ENCODE data around the gene GNAS-AS1.

Gene GNAS-AS1

GRCh38 chr20:58840816-58841538 is 9.7 kb downstream of the GNAS-AS1 start:
- Histone ChIP-seq H2BK5ac (ENCODE audit: low read length) (no peak overlapping the region), H3K79me1 (ENCODE audit: low read length) (no peaks in the 10 kb centered on the region), H4K8ac (ENCODE audit: low read depth, low read length) (no peak overlapping the region), H3K4me1 (ENCODE audit: control insufficient read depth, low read depth, low read length) (peaks cover 6% of the 10 kb centered on the region), H3K27ac (ENCODE audit: low read depth, low read length) (no peak overlapping the region), H3K27me3 (ENCODE audit: insufficient read depth, low read length, poor library complexity) (peaks cover 7% of the 10 kb centered on the region), H3K4me3 (ENCODE audit: low read length) (no peak overlapping the region), H3K9ac (ENCODE audit: low read length) (no peak overlapping the region), H3K23ac (ENCODE audit: low read length) (peak overlapping the region; percentile 3), H3K36me3 (ENCODE audit: control insufficient read depth, insufficient read depth, low read length) (peaks cover 3% of the 10 kb centered on the region), H4K5ac (ENCODE audit: low read length) (no peak overlapping the region), H3K56ac (ENCODE audit: low read length) (no peak overlapping the region), H2BK120ac (ENCODE audit: low read depth, low read length) (no peak overlapping the region), H2BK15ac (replicated peaks; ENCODE audit: low read depth) (no peak overlapping the region), H3K4ac (ENCODE audit: low read depth, low read length) (no peak overlapping the region), H2AK5ac (ENCODE audit: low read length) (no peak overlapping the region), H3K18ac (ENCODE audit: low read length) (no peak overlapping the region), H3K79me2 (ENCODE audit: control insufficient read depth, insufficient read depth, low read length) (peaks cover 67% of the 10 kb centered on the region), H3K4me2 (ENCODE audit: low read length) (peak overlapping the region; percentile 47)
- WGBS (ENCODE audit: extremely low coverage, insufficient coverage, low lambda C conversion rate): no CpG with 5 or more reads among the region's 51 CpGs
- no peak for DNase-seq

GRCh38 chr20:58839991-58840747 is 10.5 kb downstream of the GNAS-AS1 start:
- no peak overlapping the region for H2BK5ac ChIP-seq (ENCODE audit: low read length)
- H3K36me3 ChIP-seq (ENCODE audit: control insufficient read depth, insufficient read depth, low read length): peaks cover 3% of the 10 kb centered on the region
- H4K8ac ChIP-seq (ENCODE audit: low read depth, low read length): no peak overlapping the region
- no CpG with 5 or more reads among the region's 67 CpGs for WGBS (ENCODE audit: extremely low coverage, insufficient coverage, low lambda C conversion rate)
- H3K4ac ChIP-seq (ENCODE audit: low read depth, low read length): no peak overlapping the region
- DNase-seq: peak; percentile 36
- peaks cover 7% of the 10 kb centered on the region for H3K27me3 ChIP-seq (ENCODE audit: insufficient read depth, low read length, poor library complexity)
- no peak overlapping the region for H3K18ac ChIP-seq (ENCODE audit: low read length)
- no peak overlapping the region for H2AK5ac ChIP-seq (ENCODE audit: low read length)
- no peak overlapping the region for H3K27ac ChIP-seq (ENCODE audit: low read depth, low read length)
- H3K79me1 ChIP-seq (ENCODE audit: low read length): no peaks in the 10 kb centered on the region
- H3K4me3 ChIP-seq (ENCODE audit: low read length): peak overlapping the region; percentile 11
- no peak overlapping the region for H4K5ac ChIP-seq (ENCODE audit: low read length)
- H2BK15ac ChIP-seq (replicated peaks; ENCODE audit: low read depth): no peak overlapping the region
- H3K23ac ChIP-seq (ENCODE audit: low read length): peak overlapping the region; percentile 37
- H3K4me1 ChIP-seq (ENCODE audit: control insufficient read depth, low read depth, low read length): peaks cover 6% of the 10 kb centered on the region
- H3K4me2 ChIP-seq (ENCODE audit: low read length): peak overlapping the region; percentile 62
- H2BK120ac ChIP-seq (ENCODE audit: low read depth, low read length): no peak overlapping the region
- H3K79me2 ChIP-seq (ENCODE audit: control insufficient read depth, insufficient read depth, low read length): peaks cover 67% of the 10 kb centered on the region
- peak overlapping the region; percentile 66 for H3K56ac ChIP-seq (ENCODE audit: low read length)
- H3K9ac ChIP-seq (ENCODE audit: low read length): peak overlapping the region; percentile 22

- peaks cover 67% of the 10 kb centered on the region for H3K79me2 ChIP-seq (ENCODE audit: control insufficient read depth, insufficient read depth, low read length)
- WGBS (ENCODE audit: extremely low coverage, insufficient coverage, low lambda C conversion rate): no CpG with 5 or more reads among the region's 27 CpGs
- no peak overlapping the region for H4K5ac ChIP-seq (ENCODE audit: low read length)
- peak; percentile 69 for DNase-seq
- H2BK5ac ChIP-seq (ENCODE audit: low read length): no peak overlapping the region
- H3K4ac ChIP-seq (ENCODE audit: low read depth, low read length): no peak overlapping the region
- no peak overlapping the region for H3K23ac ChIP-seq (ENCODE audit: low read length)
- no peak overlapping the region for H2AK5ac ChIP-seq (ENCODE audit: low read length)
- H2BK15ac ChIP-seq (replicated peaks; ENCODE audit: low read depth): no peak overlapping the region
- no peak overlapping the region for H2BK120ac ChIP-seq (ENCODE audit: low read depth, low read length)
- peak overlapping the region; percentile 6 for H3K9ac ChIP-seq (ENCODE audit: low read length)
- H3K56ac ChIP-seq (ENCODE audit: low read length): no peak overlapping the region
- H3K4me3 ChIP-seq (ENCODE audit: low read length): no peak overlapping the region
- no peaks in the 10 kb centered on the region for H3K79me1 ChIP-seq (ENCODE audit: low read length)
- peak overlapping the region; percentile 62 for H3K4me2 ChIP-seq (ENCODE audit: low read length)
- no peak overlapping the region for H3K18ac ChIP-seq (ENCODE audit: low read length)
- H3K36me3 ChIP-seq (ENCODE audit: control insufficient read depth, insufficient read depth, low read length): peaks cover 2% of the 10 kb centered on the region
- no peak overlapping the region for H3K27ac ChIP-seq (ENCODE audit: low read depth, low read length)
- peaks cover 4% of the 10 kb centered on the region for H3K4me1 ChIP-seq (ENCODE audit: control insufficient read depth, low read depth, low read length)
- no peak overlapping the region for H4K8ac ChIP-seq (ENCODE audit: low read depth, low read length)
- peaks cover 7% of the 10 kb centered on the region for H3K27me3 ChIP-seq (ENCODE audit: insufficient read depth, low read length, poor library complexity)
These were observed 11.2 kb downstream of the GNAS-AS1 start for GRCh38 chr20:58839474-58839874.

GRCh38 chr20:58838174-58838573 is 12.5 kb downstream of the GNAS-AS1 start:
- no peak overlapping the region for H3K18ac ChIP-seq (ENCODE audit: low read length)
- WGBS (ENCODE audit: extremely low coverage, insufficient coverage, low lambda C conversion rate): no CpG with 5 or more reads among the region's 4 CpGs
- no peak for DNase-seq
- no peak overlapping the region for H2AK5ac ChIP-seq (ENCODE audit: low read length)
- no peak overlapping the region for H2BK5ac ChIP-seq (ENCODE audit: low read length)
- H4K5ac ChIP-seq (ENCODE audit: low read length): no peak overlapping the region
- H4K8ac ChIP-seq (ENCODE audit: low read depth, low read length): no peak overlapping the region
- peaks cover 2% of the 10 kb centered on the region for H3K36me3 ChIP-seq (ENCODE audit: control insufficient read depth, insufficient read depth, low read length)
- peaks cover 67% of the 10 kb centered on the region for H3K79me2 ChIP-seq (ENCODE audit: control insufficient read depth, insufficient read depth, low read length)
- H3K27ac ChIP-seq (ENCODE audit: low read depth, low read length): no peak overlapping the region
- no peak overlapping the region for H3K4me3 ChIP-seq (ENCODE audit: low read length)
- no peak overlapping the region for H3K9ac ChIP-seq (ENCODE audit: low read length)
- peaks cover 7% of the 10 kb centered on the region for H3K27me3 ChIP-seq (ENCODE audit: insufficient read depth, low read length, poor library complexity)
- H3K56ac ChIP-seq (ENCODE audit: low read length): no peak overlapping the region
- no peak overlapping the region for H2BK15ac ChIP-seq (replicated peaks; ENCODE audit: low read depth)
- peaks cover 4% of the 10 kb centered on the region for H3K4me1 ChIP-seq (ENCODE audit: control insufficient read depth, low read depth, low read length)
- no peak overlapping the region for H3K4ac ChIP-seq (ENCODE audit: low read depth, low read length)
- H3K4me2 ChIP-seq (ENCODE audit: low read length): no peak overlapping the region
- H2BK120ac ChIP-seq (ENCODE audit: low read depth, low read length): no peak overlapping the region
- H3K79me1 ChIP-seq (ENCODE audit: low read length): no peaks in the 10 kb centered on the region
- no peak overlapping the region for H3K23ac ChIP-seq (ENCODE audit: low read length)

- H3K27me3 ChIP-seq (ENCODE audit: insufficient read depth, low read length, poor library complexity): peaks cover 7% of the 10 kb centered on the region
- no peak overlapping the region for H3K9ac ChIP-seq (ENCODE audit: low read length)
- no peak overlapping the region for H2BK5ac ChIP-seq (ENCODE audit: low read length)
- no peak overlapping the region for H4K5ac ChIP-seq (ENCODE audit: low read length)
- H3K79me1 ChIP-seq (ENCODE audit: low read length): no peaks in the 10 kb centered on the region
- H2BK15ac ChIP-seq (replicated peaks; ENCODE audit: low read depth): no peak overlapping the region
- no peak overlapping the region for H4K8ac ChIP-seq (ENCODE audit: low read depth, low read length)
- peaks cover 2% of the 10 kb centered on the region for H3K4me1 ChIP-seq (ENCODE audit: control insufficient read depth, low read depth, low read length)
- H3K23ac ChIP-seq (ENCODE audit: low read length): no peak overlapping the region
- H3K4ac ChIP-seq (ENCODE audit: low read depth, low read length): no peak overlapping the region
- no peak overlapping the region for H3K4me2 ChIP-seq (ENCODE audit: low read length)
- no peak overlapping the region for H3K4me3 ChIP-seq (ENCODE audit: low read length)
- no peak for DNase-seq
- WGBS (ENCODE audit: extremely low coverage, insufficient coverage, low lambda C conversion rate): no CpG with 5 or more reads among the region's 1 CpG
- no peak overlapping the region for H2AK5ac ChIP-seq (ENCODE audit: low read length)
- peaks cover 2% of the 10 kb centered on the region for H3K36me3 ChIP-seq (ENCODE audit: control insufficient read depth, insufficient read depth, low read length)
- H3K79me2 ChIP-seq (ENCODE audit: control insufficient read depth, insufficient read depth, low read length): peaks cover 69% of the 10 kb centered on the region
- H3K56ac ChIP-seq (ENCODE audit: low read length): no peak overlapping the region
- no peak overlapping the region for H3K18ac ChIP-seq (ENCODE audit: low read length)
- H3K27ac ChIP-seq (ENCODE audit: low read depth, low read length): no peak overlapping the region
- no peak overlapping the region for H2BK120ac ChIP-seq (ENCODE audit: low read depth, low read length)
These were observed 13.0 kb downstream of the GNAS-AS1 start for GRCh38 chr20:58837717-58838116.
